ENCODE measurements around the gene TRHDE.

- TF ChIP-seq CTCF (conservative IDR thresholded peaks at IDR 0.05; ENCODE audit: low read depth, low read length): no peak
- TF ChIP-seq EZH2phosphoT487 (IDR thresholded peaks at IDR 0.05; ENCODE audit: borderline replicate concordance, low read length): no peak
Measured at GRCh38 chr12:72270961-72271360, 1.2 kb upstream of the TRHDE start.
